ENCODE results near the gene SIGLEC1.

The SIGLEC1 gene

DNA sequence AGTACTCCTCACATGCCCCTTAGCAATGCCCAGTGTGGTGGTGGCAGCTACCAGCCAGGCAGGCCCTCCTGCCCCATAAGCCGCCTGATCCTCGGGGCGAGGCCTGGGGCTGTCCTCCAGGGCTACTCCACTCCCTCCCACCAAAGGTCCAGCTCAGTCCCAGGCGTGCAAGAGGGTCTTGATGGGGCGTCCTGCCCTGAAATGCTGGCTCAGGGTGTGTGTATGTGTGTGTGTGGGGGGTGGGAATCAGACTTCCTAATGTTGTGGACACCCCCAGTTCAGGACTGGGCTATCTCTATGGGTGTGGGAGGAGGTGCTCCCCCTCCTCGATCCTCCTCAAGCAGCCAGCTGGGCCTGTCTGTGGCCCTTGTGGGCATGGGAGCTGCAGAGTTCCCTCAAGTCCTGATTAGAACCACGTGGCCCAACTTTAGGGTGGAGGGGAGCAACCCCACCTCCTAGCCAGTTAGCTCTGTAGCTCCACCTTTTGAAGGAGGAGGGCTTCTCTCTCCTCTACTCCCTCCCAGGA lies 27.6 kb upstream of the SIGLEC1 start:
- in situ Hi-C loops (cut with HindIII; ENCODE audit: low sequenced_read_pairs), result no loop called here
- TF ChIP-seq CTCF (IDR thresholded peaks at IDR 0.05; ENCODE audit: low read depth, low read length), result no peak
- H3K4me3 ChIP-seq (ENCODE audit: low read depth, low read length), result no peak overlapping the region
- DNase-seq (ENCODE audit: low read depth, low spot score), result no peak

- TF ChIP-seq CTCF (IDR thresholded peaks at IDR 0.05; ENCODE audit: low read depth, low read length), result no peak
- no peak overlapping the region for H3K4me3 ChIP-seq (ENCODE audit: low read depth, low read length)
- no peak for DNase-seq (ENCODE audit: low read depth, low spot score)
- in situ Hi-C loops (cut with HindIII; ENCODE audit: low sequenced_read_pairs), result no loop called here
Measured at GRCh38 chr20:3739054-3739925, 26.9 kb upstream of the SIGLEC1 start.

DNA sequence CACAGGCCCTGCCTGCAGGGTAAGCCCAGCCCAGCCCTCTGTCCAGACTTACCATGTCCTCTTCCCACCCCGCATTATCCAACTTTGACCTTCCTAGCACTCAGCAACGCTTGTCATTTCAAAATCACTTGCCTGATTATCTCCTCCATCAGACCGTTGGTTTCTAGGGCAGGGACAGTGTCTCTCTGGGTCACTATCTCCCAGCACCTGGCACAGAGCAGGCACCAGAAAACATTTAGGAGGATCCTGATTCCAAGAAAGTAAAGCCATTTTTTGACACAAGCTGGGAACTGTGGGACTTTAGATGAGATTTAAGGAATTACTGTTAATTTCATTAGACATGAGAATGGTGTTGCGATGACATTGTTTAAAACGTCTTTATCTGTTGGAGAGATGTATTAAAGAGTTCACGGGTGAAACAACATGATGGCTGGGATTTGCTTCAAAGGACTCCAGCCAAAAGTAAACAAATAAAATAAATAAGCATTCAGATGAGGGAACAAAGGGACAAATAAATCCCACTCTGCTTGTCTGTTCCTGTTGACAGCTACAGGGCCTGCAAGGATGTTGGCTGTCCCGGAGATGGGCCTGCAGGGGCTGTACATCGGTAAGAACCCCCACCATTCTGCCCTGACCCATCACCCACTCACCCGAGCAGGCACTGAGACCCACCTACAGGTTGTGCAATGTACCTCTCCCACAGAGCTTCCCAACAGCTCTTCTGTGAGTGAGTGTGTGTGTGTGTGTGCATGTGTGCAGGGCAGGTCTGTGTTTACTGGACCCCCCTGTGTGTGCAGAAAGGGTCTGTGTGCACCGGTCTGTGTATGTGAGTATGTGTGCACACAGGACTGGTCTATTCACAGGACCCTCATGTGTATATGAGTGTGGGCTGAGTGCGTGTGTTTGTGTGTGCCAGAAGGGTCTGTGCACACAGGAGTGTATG lies 26.0 kb upstream of the SIGLEC1 start:
- no peak for DNase-seq (ENCODE audit: low read depth, low spot score)
- H3K4me3 ChIP-seq (ENCODE audit: low read depth, low read length), result no peak overlapping the region
- in situ Hi-C loops (cut with HindIII; ENCODE audit: low sequenced_read_pairs), result no loop called here
- TF ChIP-seq CTCF (IDR thresholded peaks at IDR 0.05; ENCODE audit: low read depth, low read length), result no peak

DNA sequence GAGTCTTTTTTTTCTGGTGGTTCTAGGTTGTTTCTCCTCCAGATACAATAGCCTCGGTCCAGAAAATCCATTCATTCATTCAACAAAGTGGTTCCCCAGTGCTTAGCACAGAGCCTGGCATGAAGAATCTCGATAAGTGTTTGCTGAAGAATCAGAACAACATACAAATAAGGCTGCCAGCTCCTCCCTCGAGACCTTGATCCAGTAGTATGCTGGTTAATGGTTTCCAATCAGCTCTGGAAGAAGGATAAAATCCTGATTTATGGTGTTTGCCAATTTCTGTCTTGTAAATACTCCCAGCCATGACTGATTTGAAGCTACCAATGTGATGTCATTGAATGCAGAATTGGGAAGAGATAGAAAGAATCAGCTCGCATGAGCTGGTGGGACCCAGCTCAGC lies 23.4 kb upstream of the SIGLEC1 start:
- in situ Hi-C loops (cut with HindIII; ENCODE audit: low sequenced_read_pairs), result no loop called here
- no peak for DNase-seq (ENCODE audit: low read depth, low spot score)
- TF ChIP-seq CTCF (IDR thresholded peaks at IDR 0.05; ENCODE audit: low read depth, low read length), result no peak
- H3K4me3 ChIP-seq (ENCODE audit: low read depth, low read length), result no peak overlapping the region

GRCh38 chr20:3734111-3734843 lies 21.9 kb upstream of the SIGLEC1 start:
- H3K4me3 ChIP-seq (ENCODE audit: low read depth, low read length), result no peak overlapping the region
- no peak for TF ChIP-seq CTCF (IDR thresholded peaks at IDR 0.05; ENCODE audit: low read depth, low read length)
- DNase-seq (ENCODE audit: low read depth, low spot score), result no peak
- in situ Hi-C loops (cut with HindIII; ENCODE audit: low sequenced_read_pairs), result no loop called here

Data from astrocyte of the spinal cord (primary cell).